ENCODE measurements around the gene GMNC.
A peak's percentile ranks its signal among the peaks of the same experiment; 100 is the strongest.

The GMNC gene

GRCh38 chr3:190862209-190863118, at the start of gene GMNC:
GMNC (minus strand) TSS chr3:190862694; CDS start chr3:190862615, 79 bp downstream.
- H3K4me3 ChIP-seq (replicated peaks; ENCODE audit: low read depth, low read length): peak within 1 kb of the TSS; percentile 11; the same call in 1 of the 2 replicates
- TF ChIP-seq CTCF (IDR thresholded peaks at IDR 0.05; ENCODE audit: insufficient read depth, low read length, poor library complexity, severe bottlenecking): no peak
- H3K36me3 ChIP-seq (ENCODE audit: control insufficient read depth, insufficient read depth, low read length): no peaks in the 10 kb centered on the region
- peak; percentile 43 for DNase-seq (ENCODE audit: extremely low read depth, insufficient read length)
- H3K27me3 ChIP-seq (replicated peaks; ENCODE audit: control insufficient read depth, insufficient read depth, low read length): peaks cover 2% of the 10 kb centered on the region; the same call in 1 of the 2 replicates

DNA sequence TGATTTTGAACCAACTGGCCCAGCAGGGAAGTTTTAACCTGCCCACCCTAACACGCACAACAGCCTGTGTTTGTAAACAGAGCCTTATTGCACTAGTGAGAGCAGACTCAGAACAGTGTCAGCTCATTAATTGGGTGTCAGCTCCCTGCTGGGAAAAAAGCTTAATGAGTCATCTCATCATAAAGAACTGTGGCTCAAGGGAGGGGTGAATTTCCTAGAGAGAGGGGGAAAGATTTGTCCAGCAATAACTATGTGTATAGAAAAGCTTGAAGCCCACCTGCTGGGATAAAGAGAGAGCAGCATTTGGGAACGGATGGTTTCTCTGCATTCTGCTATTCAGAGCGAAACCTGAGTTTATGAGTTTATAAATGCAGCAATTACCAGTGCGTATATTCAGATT, 48.9 kb upstream of the GMNC start:
- no peak for DNase-seq (ENCODE audit: extremely low read depth, insufficient read length)
- TF ChIP-seq CTCF (IDR thresholded peaks at IDR 0.05; ENCODE audit: insufficient read depth, low read length, poor library complexity, severe bottlenecking): no peak
- H3K27me3 ChIP-seq (replicated peaks; ENCODE audit: control insufficient read depth, insufficient read depth, low read length): no peaks in the 10 kb centered on the region
- H3K36me3 ChIP-seq (ENCODE audit: control insufficient read depth, insufficient read depth, low read length): no peaks in the 10 kb centered on the region
- H3K4me3 ChIP-seq (replicated peaks; ENCODE audit: low read depth, low read length): no peak overlapping the region

DNA sequence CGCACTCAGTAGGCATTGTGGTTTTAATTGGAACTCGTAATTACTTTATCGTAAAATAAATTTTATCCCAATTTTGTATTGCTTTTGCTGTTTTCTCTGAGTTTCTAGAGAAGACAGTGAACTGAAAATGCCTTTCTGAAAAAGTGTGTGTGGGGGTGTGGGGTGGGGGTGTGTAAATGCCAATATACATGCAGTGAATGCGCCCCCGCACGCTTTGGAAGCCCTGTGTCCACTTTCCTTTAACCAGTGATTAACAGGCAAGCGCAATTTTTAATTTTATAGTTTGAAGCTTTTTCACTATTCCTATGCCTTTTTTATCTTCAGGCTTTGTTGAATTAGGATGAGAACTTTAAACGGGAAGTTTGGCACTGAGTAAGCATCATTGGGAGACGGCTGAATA, 47.4 kb upstream of the GMNC start:
- H3K4me3 ChIP-seq (replicated peaks; ENCODE audit: low read depth, low read length): no peak overlapping the region
- no peaks in the 10 kb centered on the region for H3K36me3 ChIP-seq (ENCODE audit: control insufficient read depth, insufficient read depth, low read length)
- DNase-seq (ENCODE audit: extremely low read depth, insufficient read length): no peak
- no peaks in the 10 kb centered on the region for H3K27me3 ChIP-seq (replicated peaks; ENCODE audit: control insufficient read depth, insufficient read depth, low read length)
- no peak for TF ChIP-seq CTCF (IDR thresholded peaks at IDR 0.05; ENCODE audit: insufficient read depth, low read length, poor library complexity, severe bottlenecking)

GRCh38 chr3:190903156-190903555, 40.7 kb upstream of the GMNC start:
- no peaks in the 10 kb centered on the region for H3K36me3 ChIP-seq (ENCODE audit: control insufficient read depth, insufficient read depth, low read length)

DNA sequence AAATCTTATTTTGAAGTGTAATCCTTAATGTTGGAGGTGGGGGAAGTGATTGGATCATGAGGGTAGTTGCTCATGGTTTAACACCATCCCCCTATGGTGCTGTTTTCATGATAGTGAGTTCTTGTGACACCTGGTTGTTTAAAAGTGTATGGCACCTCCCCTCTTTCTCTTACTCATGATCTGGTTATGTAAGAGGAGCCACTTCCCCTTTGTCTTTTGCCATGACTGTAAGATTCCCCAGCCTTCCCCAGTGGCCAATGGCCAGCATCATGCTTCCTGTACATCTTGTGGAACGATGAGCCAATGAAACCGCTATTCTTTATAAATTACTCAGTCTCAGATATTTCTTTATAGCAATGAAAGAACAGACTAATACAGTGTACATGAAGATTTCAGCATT, 39.8 kb upstream of the GMNC start:
- no peak for TF ChIP-seq CTCF (IDR thresholded peaks at IDR 0.05; ENCODE audit: insufficient read depth, low read length, poor library complexity, severe bottlenecking)
- Histone ChIP-seq H3K27me3 (replicated peaks; ENCODE audit: control insufficient read depth, insufficient read depth, low read length) (no peaks in the 10 kb centered on the region), H3K4me3 (replicated peaks; ENCODE audit: low read depth, low read length) (no peak overlapping the region), H3K36me3 (ENCODE audit: control insufficient read depth, insufficient read depth, low read length) (no peaks in the 10 kb centered on the region)
- DNase-seq (ENCODE audit: extremely low read depth, insufficient read length): no peak

More at GRCh38 chr3:190903156-190903555, 40.7 kb upstream of the GMNC start:
- TF ChIP-seq CTCF (IDR thresholded peaks at IDR 0.05; ENCODE audit: insufficient read depth, low read length, poor library complexity, severe bottlenecking): no peak
- no peak for DNase-seq (ENCODE audit: extremely low read depth, insufficient read length)
- no peaks in the 10 kb centered on the region for H3K27me3 ChIP-seq (replicated peaks; ENCODE audit: control insufficient read depth, insufficient read depth, low read length)
- H3K4me3 ChIP-seq (replicated peaks; ENCODE audit: low read depth, low read length): no peak overlapping the region
